ENCODE measurements around the gene PHACTR1.

DNA sequence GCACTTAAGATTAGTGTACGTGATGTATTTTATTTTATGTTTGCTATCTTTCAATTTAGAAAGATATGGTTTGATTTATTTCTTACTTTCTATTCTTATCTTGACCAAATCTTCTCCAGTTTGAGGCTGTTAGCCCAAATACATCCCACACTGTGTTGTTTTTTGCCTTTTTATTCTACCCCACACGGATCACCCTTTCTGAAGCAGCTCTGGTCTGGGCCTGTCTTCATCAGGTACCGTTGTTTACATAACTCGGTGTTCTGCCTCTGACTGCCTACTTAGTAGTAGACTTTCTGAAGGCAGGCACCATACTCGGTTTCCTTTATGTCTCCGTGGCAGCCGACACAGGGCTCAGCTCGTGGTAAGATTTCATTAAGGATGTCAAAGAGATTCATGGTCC, 95.0 kb downstream of the PHACTR1 start:
- TF ChIP-seq, protein P1, sequence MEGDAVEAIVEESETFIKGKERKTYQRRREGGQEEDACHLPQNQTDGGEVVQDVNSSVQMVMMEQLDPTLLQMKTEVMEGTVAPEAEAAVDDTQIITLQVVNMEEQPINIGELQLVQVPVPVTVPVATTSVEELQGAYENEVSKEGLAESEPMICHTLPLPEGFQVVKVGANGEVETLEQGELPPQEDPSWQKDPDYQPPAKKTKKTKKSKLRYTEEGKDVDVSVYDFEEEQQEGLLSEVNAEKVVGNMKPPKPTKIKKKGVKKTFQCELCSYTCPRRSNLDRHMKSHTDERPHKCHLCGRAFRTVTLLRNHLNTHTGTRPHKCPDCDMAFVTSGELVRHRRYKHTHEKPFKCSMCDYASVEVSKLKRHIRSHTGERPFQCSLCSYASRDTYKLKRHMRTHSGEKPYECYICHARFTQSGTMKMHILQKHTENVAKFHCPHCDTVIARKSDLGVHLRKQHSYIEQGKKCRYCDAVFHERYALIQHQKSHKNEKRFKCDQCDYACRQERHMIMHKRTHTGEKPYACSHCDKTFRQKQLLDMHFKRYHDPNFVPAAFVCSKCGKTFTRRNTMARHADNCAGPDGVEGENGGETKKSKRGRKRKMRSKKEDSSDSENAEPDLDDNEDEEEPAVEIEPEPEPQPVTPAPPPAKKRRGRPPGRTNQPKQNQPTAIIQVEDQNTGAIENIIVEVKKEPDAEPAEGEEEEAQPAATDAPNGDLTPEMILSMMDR (IDR thresholded peaks at IDR 0.05) = no peak
- TF ChIP-seq POLR2A (IDR thresholded peaks at IDR 0.05) (no peak), EP300 (IDR thresholded peaks at IDR 0.05; ENCODE audit: low read depth) (no peak), POLR2AphosphoS5 (IDR thresholded peaks at IDR 0.05) (no peak)
